ENCODE measurements around the gene CTSZ. TPM values are rescaled to one million over a fixed set of nuclear protein-coding genes. Genes with fewer than 3 reads are reported as not detected.

Gene CTSZ
- total and polyA plus RNA-seq, 10 of the 15 experiments (the other 5 are each of a cell fraction or from before 2014, with no cell fraction given), result 6.0 to 301 (median 154) TPM

DNA sequence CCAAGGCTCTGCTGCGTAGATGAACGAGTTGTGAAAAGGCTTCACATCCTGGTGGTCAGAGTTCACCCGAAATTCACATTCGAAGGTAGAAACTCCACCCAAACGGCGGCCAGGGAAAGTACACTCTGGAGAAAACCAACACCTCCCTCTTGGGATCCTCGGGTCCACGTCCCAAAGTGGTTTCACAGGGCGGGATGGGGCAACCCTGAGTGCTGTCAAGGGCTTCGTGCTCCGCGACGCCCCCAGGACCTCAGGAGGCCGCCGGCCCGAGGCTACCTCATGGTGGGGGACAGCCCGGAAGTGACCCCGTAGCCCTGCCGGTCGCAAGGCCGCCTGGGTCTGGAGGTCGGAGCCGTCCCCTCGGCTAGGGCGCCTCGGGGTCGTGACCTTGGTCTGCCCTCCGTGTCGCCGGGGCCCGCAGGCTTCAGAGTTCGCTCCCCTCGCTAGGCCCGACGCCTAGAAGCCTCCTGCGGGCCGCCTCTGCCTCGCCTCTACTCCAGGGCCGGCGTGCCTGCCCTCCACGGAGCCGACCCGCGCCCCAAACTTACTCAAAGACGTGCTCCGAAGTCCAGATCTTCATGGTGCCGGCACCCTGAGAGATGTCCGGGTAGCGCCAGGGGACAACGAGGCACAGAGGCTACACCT, 35.2 kb upstream of the CTSZ start, which contains the start of gene PRELID3B (continued):
- TF ChIP-seq ZNF384 (IDR thresholded peaks at IDR 0.05; ENCODE audit: borderline replicate concordance, low read depth, low read length) (no peak), CBX3 (IDR thresholded peaks at IDR 0.05; ENCODE audit: borderline replicate concordance, low read depth) (no peak), PAX8 (IDR thresholded peaks at IDR 0.05) (no peak), BRCA1 (IDR thresholded peaks at IDR 0.05; ENCODE audit: low read depth, low read length) (no peak), MEF2B (IDR thresholded peaks at IDR 0.05; ENCODE audit: partially characterized antibody, poor library complexity, severe bottlenecking) (no peak), YY1 (IDR thresholded peaks at IDR 0.05; ENCODE audit: low read depth, low read length) (no peak), NR2F1 (conservative IDR thresholded peaks at IDR 0.05) (peak; percentile 93), POU2F2 (IDR thresholded peaks at IDR 0.05; ENCODE audit: borderline replicate concordance, low read depth, low read length) (no peak), RB1 (IDR thresholded peaks at IDR 0.05; ENCODE audit: borderline replicate concordance) (no peak), HCFC1 (IDR thresholded peaks at IDR 0.05; ENCODE audit: low read length) (no peak), SP1 (IDR thresholded peaks at IDR 0.05; ENCODE audit: low read depth, low read length) (no peak), SPI1 (IDR thresholded peaks at IDR 0.05; ENCODE audit: borderline replicate concordance, insufficient read depth, low read depth, low read length) (no peak), STAT1 (conservative IDR thresholded peaks at IDR 0.05) (no peak), EZH2 (IDR thresholded peaks at IDR 0.05; ENCODE audit: borderline replicate concordance, control insufficient read depth, low read depth, low read length) (no peak), NRF1 (conservative IDR thresholded peaks at IDR 0.05; ENCODE audit: low read depth, low read length) (no peak), ZNF622 (IDR thresholded peaks at IDR 0.05) (no peak), SMAD1 (IDR thresholded peaks at IDR 0.05; ENCODE audit: low read depth, partially characterized antibody) (no peak), PML (IDR thresholded peaks at IDR 0.05; ENCODE audit: low read length) (no peak; the same call in 1 of the 2 replicates), TCF7 (IDR thresholded peaks at IDR 0.05; ENCODE audit: borderline replicate concordance) (no peak)
- TF ChIP-seq, protein P1, sequence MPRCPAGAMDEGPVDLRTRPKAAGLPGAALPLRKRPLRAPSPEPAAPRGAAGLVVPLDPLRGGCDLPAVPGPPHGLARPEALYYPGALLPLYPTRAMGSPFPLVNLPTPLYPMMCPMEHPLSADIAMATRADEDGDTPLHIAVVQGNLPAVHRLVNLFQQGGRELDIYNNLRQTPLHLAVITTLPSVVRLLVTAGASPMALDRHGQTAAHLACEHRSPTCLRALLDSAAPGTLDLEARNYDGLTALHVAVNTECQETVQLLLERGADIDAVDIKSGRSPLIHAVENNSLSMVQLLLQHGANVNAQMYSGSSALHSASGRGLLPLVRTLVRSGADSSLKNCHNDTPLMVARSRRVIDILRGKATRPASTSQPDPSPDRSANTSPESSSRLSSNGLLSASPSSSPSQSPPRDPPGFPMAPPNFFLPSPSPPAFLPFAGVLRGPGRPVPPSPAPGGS (IDR thresholded peaks at IDR 0.05; ENCODE audit: borderline replicate concordance, insufficient read depth, low read depth, low read length, poor library complexity, severe bottlenecking), result no peak
- TF ChIP-seq, protein P2, sequence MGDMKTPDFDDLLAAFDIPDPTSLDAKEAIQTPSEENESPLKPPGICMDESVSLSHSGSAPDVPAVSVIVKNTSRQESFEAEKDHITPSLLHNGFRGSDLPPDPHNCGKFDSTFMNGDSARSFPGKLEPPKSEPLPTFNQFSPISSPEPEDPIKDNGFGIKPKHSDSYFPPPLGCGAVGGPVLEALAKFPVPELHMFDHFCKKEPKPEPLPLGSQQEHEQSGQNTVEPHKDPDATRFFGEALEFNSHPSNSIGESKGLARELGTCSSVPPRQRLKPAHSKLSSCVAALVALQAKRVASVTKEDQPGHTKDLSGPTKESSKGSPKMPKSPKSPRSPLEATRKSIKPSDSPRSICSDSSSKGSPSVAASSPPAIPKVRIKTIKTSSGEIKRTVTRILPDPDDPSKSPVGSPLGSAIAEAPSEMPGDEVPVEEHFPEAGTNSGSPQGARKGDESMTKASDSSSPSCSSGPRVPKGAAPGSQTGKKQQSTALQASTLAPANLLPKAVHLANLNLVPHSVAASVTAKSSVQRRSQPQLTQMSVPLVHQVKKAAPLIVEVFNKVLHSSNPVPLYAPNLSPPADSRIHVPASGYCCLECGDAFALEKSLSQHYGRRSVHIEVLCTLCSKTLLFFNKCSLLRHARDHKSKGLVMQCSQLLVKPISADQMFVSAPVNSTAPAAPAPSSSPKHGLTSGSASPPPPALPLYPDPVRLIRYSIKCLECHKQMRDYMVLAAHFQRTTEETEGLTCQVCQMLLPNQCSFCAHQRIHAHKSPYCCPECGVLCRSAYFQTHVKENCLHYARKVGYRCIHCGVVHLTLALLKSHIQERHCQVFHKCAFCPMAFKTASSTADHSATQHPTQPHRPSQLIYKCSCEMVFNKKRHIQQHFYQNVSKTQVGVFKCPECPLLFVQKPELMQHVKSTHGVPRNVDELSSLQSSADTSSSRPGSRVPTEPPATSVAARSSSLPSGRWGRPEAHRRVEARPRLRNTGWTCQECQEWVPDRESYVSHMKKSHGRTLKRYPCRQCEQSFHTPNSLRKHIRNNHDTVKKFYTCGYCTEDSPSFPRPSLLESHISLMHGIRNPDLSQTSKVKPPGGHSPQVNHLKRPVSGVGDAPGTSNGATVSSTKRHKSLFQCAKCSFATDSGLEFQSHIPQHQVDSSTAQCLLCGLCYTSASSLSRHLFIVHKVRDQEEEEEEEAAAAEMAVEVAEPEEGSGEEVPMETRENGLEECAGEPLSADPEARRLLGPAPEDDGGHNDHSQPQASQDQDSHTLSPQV (IDR thresholded peaks at IDR 0.05), result no peak
- TF ChIP-seq, protein P3, sequence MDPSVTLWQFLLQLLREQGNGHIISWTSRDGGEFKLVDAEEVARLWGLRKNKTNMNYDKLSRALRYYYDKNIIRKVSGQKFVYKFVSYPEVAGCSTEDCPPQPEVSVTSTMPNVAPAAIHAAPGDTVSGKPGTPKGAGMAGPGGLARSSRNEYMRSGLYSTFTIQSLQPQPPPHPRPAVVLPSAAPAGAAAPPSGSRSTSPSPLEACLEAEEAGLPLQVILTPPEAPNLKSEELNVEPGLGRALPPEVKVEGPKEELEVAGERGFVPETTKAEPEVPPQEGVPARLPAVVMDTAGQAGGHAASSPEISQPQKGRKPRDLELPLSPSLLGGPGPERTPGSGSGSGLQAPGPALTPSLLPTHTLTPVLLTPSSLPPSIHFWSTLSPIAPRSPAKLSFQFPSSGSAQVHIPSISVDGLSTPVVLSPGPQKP (IDR thresholded peaks at IDR 0.05; ENCODE audit: low read depth, low read length), result no peak
- TF ChIP-seq, protein P4, sequence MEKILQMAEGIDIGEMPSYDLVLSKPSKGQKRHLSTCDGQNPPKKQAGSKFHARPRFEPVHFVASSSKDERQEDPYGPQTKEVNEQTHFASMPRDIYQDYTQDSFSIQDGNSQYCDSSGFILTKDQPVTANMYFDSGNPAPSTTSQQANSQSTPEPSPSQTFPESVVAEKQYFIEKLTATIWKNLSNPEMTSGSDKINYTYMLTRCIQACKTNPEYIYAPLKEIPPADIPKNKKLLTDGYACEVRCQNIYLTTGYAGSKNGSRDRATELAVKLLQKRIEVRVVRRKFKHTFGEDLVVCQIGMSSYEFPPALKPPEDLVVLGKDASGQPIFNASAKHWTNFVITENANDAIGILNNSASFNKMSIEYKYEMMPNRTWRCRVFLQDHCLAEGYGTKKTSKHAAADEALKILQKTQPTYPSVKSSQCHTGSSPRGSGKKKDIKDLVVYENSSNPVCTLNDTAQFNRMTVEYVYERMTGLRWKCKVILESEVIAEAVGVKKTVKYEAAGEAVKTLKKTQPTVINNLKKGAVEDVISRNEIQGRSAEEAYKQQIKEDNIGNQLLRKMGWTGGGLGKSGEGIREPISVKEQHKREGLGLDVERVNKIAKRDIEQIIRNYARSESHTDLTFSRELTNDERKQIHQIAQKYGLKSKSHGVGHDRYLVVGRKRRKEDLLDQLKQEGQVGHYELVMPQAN (conservative IDR thresholded peaks at IDR 0.05), result peak; percentile 59

All from GM12878 (cell line).